Fibroblast of pulmonary artery (primary cell): ENCODE data around the gene RHOT2.
A peak's percentile ranks its signal among the peaks of the same experiment; 100 is the strongest.

Experiments
- DNase-seq: peaks from one replicate; pipeline ENCODE4 v3.0.0-alpha.2; 2010; ENCODE audit warnings: low read depth
- H3K4me3 ChIP-seq: replicated peaks from 2 replicates; pipeline ENCODE4 v1.5.1; 2011; ENCODE audit warnings: low read depth, mild to moderate bottlenecking, control low read depth, low read length, moderate library complexity
- TF ChIP-seq, protein P1 (sequence below): IDR thresholded peaks from 2 replicates; pipeline ENCODE4 v1.5.1; 2011; ENCODE audit warnings: mild to moderate bottlenecking, control low read depth, low read length, inconsistent platforms; ENCODE audit errors: missing control alignments

RHOT2 gene

GRCh38 chr16:679814-680624 lies 12.1 kb downstream of the RHOT2 start, which contains the start of gene STUB1:
TSS of gene STUB1 (plus strand) at chr16:680410. CDS start at chr16:680526, 116 bp downstream.
- DNase-seq, result peak; percentile 87

GRCh38 chr16:680625-680945 lies 12.7 kb downstream of the RHOT2 start:
- DNase-seq, result no peak
- TF ChIP-seq, protein P1, sequence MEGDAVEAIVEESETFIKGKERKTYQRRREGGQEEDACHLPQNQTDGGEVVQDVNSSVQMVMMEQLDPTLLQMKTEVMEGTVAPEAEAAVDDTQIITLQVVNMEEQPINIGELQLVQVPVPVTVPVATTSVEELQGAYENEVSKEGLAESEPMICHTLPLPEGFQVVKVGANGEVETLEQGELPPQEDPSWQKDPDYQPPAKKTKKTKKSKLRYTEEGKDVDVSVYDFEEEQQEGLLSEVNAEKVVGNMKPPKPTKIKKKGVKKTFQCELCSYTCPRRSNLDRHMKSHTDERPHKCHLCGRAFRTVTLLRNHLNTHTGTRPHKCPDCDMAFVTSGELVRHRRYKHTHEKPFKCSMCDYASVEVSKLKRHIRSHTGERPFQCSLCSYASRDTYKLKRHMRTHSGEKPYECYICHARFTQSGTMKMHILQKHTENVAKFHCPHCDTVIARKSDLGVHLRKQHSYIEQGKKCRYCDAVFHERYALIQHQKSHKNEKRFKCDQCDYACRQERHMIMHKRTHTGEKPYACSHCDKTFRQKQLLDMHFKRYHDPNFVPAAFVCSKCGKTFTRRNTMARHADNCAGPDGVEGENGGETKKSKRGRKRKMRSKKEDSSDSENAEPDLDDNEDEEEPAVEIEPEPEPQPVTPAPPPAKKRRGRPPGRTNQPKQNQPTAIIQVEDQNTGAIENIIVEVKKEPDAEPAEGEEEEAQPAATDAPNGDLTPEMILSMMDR, result no peak
- peak overlapping the region; percentile 77 for H3K4me3 ChIP-seq

More at GRCh38 chr16:679814-680624, 12.1 kb downstream of the RHOT2 start, which contains the start of gene STUB1:
- TF ChIP-seq, protein P1, result no peak
- peak within 1 kb of the TSS; percentile 77 for H3K4me3 ChIP-seq

GRCh38 chr16:680967-681745 lies 13.2 kb downstream of the RHOT2 start:
- H3K4me3 ChIP-seq, result peak overlapping the region; percentile 77
- peak; percentile 45 for DNase-seq
- TF ChIP-seq, protein P1, result no peak

GRCh38 chr16:681746-682427 lies 14.0 kb downstream of the RHOT2 start:
- no peak for DNase-seq
- peak overlapping the region; percentile 77 for H3K4me3 ChIP-seq
- TF ChIP-seq, protein P1, result no peak

- H3K4me3 ChIP-seq, result peak overlapping the region; percentile 57
- DNase-seq, result no peak
- TF ChIP-seq, protein P1, result no peak
Observed at GRCh38 chr16:682493-683395, 14.8 kb downstream of the RHOT2 start.

DNA sequence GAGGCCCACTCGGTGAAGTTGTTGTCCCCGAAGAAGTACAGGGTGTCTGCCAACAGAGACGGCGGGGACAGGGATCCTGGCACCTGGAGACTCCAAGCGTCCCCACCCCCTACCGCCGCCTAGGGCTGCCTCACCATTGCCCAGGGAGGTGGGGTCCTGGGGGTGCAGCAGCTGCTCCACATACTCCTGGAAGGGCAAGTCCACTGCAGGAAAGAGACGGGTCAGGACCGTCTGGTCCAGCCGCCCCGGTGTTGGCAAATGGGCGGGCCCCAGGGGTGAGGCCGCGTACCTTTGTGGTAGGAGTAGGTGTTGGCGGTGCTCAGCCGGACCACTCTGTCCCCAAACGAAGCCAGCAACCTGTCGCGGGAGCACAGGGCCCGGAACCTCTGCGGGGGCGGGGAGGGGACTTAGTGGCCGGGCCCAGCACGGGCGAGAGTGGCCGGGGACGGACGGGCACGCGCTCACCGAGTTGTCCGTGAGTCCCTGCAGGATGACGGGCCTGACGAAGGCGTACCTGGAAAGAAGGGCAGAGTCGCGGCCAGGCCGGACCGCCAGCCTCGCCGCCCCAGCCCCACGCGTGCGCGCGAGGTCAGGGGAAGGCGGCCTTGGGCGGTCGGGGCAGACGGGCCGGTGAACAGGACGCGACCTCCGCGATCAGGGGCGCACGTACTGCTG lies 15.6 kb downstream of the RHOT2 start:
- TF ChIP-seq, protein P1, result no peak
- no peak for DNase-seq
- H3K4me3 ChIP-seq, result peak overlapping the region; percentile 57
